A673 (cell line): ENCODE results near the gene MED10.
"Not testable (repeated sequence)": the region's sequence is repeated elsewhere in the genome, so short reads cannot be mapped to it uniquely, and the experiment has no call there.

Experiments used
- CTCF ChIP-seq: fragments of 300-800, 200-600 bp; sonication (generic); conservative IDR thresholded peaks from 2 replicates; pipeline ENCODE4 v1.5.1; 2017; ENCODE audit warnings: low read depth, mild to moderate bottlenecking, antibody characterized with exemption, low read length, moderate library complexity, mixed read lengths
- EZH2 ChIP-seq: fragments of 200-600 bp; sonication (generic); IDR thresholded peaks from 2 replicates; pipeline ENCODE4 v1.6.1; 2017; ENCODE audit warnings: borderline replicate concordance, low read depth, mild to moderate bottlenecking, mixed read lengths, antibody characterized with exemption, low read length; ENCODE audit not compliant: poor library complexity, severe bottlenecking

GRCh38 chr5:6363454-6364011, 14.8 kb downstream of the MED10 start:
- not testable (repeated sequence) for TF ChIP-seq EZH2, CTCF
